ENCODE data around the gene PRKG1.

GRCh38 chr10:51527522-51528219 is 453.4 kb downstream of the PRKG1 start:
- TF ChIP-seq, protein P1, sequence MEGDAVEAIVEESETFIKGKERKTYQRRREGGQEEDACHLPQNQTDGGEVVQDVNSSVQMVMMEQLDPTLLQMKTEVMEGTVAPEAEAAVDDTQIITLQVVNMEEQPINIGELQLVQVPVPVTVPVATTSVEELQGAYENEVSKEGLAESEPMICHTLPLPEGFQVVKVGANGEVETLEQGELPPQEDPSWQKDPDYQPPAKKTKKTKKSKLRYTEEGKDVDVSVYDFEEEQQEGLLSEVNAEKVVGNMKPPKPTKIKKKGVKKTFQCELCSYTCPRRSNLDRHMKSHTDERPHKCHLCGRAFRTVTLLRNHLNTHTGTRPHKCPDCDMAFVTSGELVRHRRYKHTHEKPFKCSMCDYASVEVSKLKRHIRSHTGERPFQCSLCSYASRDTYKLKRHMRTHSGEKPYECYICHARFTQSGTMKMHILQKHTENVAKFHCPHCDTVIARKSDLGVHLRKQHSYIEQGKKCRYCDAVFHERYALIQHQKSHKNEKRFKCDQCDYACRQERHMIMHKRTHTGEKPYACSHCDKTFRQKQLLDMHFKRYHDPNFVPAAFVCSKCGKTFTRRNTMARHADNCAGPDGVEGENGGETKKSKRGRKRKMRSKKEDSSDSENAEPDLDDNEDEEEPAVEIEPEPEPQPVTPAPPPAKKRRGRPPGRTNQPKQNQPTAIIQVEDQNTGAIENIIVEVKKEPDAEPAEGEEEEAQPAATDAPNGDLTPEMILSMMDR (IDR thresholded peaks at IDR 0.05; ENCODE audit: borderline replicate concordance, extremely low read depth, low read length, poor library complexity, severe bottlenecking), result no peak
- no peak for TF ChIP-seq EZH2 (IDR thresholded peaks at IDR 0.05; ENCODE audit: borderline replicate concordance, low read depth, low read length, severe bottlenecking)
